GM12875 (cell line): ENCODE results near the gene CDIP1.

Source experiments
- H3K4me3 ChIP-seq: one replicate; pipeline ENCODE4 v1.5.1; 2011; ENCODE audit warnings: low read depth, low read length, control low read depth
- CTCF ChIP-seq: IDR thresholded peaks from 2 replicates; pipeline ENCODE4 v1.5.1; 2011; ENCODE audit warnings: low read depth, mild to moderate bottlenecking, control low read depth, inconsistent platforms, low read length, moderate library complexity, borderline replicate concordance; ENCODE audit not compliant: insufficient read depth

CDIP1 gene

GRCh38 chr16:4498546-4499195, 39.9 kb downstream of the CDIP1 start:
- no peak for TF ChIP-seq CTCF
- no peak overlapping the region for H3K4me3 ChIP-seq

- no peak overlapping the region for H3K4me3 ChIP-seq
- no peak for TF ChIP-seq CTCF
These were observed 42.3 kb downstream of the CDIP1 start for GRCh38 chr16:4496305-4496704.

GRCh38 chr16:4495766-4496165, 42.8 kb downstream of the CDIP1 start:
- H3K4me3 ChIP-seq: no peak overlapping the region
- no peak for TF ChIP-seq CTCF

- H3K4me3 ChIP-seq: no peak overlapping the region
- TF ChIP-seq CTCF: no peak
These were observed 43.7 kb downstream of the CDIP1 start for GRCh38 chr16:4494746-4495490.

GRCh38 chr16:4491898-4492297, 46.7 kb downstream of the CDIP1 start:
- no peak for TF ChIP-seq CTCF
- H3K4me3 ChIP-seq: no peak overlapping the region

- no peak overlapping the region for H3K4me3 ChIP-seq
- TF ChIP-seq CTCF: no peak
These were observed 49.5 kb downstream of the CDIP1 start for GRCh38 chr16:4489030-4489429.

- no peak for TF ChIP-seq CTCF
- H3K4me3 ChIP-seq: no peak overlapping the region
These were observed 50.0 kb downstream of the CDIP1 start for GRCh38 chr16:4488499-4488967.
